Astrocyte of the spinal cord (primary cell): ENCODE results near the gene MMS19.

Source experiments
- DNase-seq: peaks from one replicate; pipeline ENCODE4 v3.0.0; 2011; ENCODE audit warnings: low read depth, low spot score
- H3K4me3 ChIP-seq: 2 replicates; pipeline ENCODE4 v1.5.1; 2011; ENCODE audit warnings: low read depth, mild to moderate bottlenecking, low read length, moderate library complexity
- CTCF ChIP-seq: IDR thresholded peaks from 2 replicates; pipeline ENCODE4 v1.5.1; 2012; ENCODE audit warnings: low read depth, mild to moderate bottlenecking, low read length, inconsistent platforms
- in situ Hi-C: cut with HindIII; loops from 2 replicates; pipeline ENCODE4 v1.10.0; 2017; ENCODE audit warnings: low sequenced_read_pairs

The MMS19 gene

DNA sequence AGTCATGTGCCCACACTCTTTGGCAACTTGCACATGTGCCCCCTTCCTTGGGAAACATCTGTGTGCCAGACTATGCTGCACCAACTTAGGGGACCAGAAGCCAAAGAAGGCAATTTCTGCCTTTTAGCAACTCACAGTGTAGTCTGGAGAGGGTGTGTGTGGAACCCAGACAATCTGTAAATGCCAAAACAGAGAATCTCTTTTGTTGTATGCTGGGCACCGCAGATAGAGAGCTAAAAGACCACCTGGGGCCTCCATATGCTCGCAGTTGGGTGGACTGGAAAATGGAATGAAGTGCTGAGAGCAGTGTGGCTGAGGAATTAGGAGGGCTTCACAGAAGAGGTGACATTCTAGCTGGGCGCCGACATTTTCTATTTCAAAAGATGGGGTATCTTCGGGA lies 26.9 kb upstream of the MMS19 start:
- DNase-seq = no peak
- no peak for TF ChIP-seq CTCF
- in situ Hi-C loops = no loop called here
- H3K4me3 ChIP-seq = no peak overlapping the region

GRCh38 chr10:97522937-97523336 lies 24.7 kb upstream of the MMS19 start:
- in situ Hi-C loops = no loop called here

GRCh38 chr10:97522071-97522470 lies 23.8 kb upstream of the MMS19 start:
- DNase-seq = no peak
- no peak overlapping the region for H3K4me3 ChIP-seq
- TF ChIP-seq CTCF = no peak
- in situ Hi-C loops = no loop called here

More at GRCh38 chr10:97522937-97523336, 24.7 kb upstream of the MMS19 start:
- DNase-seq = no peak
- no peak overlapping the region for H3K4me3 ChIP-seq
- TF ChIP-seq CTCF = no peak

- in situ Hi-C loops = no loop called here
- no peak overlapping the region for H3K4me3 ChIP-seq
Measured at GRCh38 chr10:97520978-97521761, 22.9 kb upstream of the MMS19 start.

GRCh38 chr10:97520520-97520919 lies 22.3 kb upstream of the MMS19 start:
- DNase-seq = no peak
- in situ Hi-C loops = no loop called here
- H3K4me3 ChIP-seq = no peak overlapping the region
- no peak for TF ChIP-seq CTCF

More at GRCh38 chr10:97520978-97521761, 22.9 kb upstream of the MMS19 start:
- no peak for DNase-seq
- TF ChIP-seq CTCF = no peak

DNA sequence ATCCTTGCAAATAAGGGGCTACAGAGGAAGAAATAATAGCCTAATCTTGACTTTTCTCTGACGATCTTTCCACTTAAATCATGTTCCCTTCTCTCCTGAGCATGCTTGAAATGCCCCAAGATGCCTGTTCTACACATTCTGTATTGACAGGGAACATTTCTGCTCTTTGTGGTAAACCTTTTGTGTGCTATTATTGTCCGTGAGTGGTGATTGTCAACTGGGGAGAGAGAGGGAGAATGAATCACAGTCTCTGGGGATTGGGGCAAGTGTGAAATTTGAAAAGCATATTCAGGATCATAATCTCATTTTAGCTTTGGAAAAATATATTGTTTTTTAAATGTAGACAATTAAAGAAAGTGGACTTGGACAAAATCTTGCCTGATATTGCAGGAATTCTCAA lies 21.1 kb upstream of the MMS19 start:
- H3K4me3 ChIP-seq = no peak overlapping the region
- in situ Hi-C loops = no loop called here
- TF ChIP-seq CTCF = no peak
- DNase-seq = no peak
